Uterus (tissue), 2 donors: ENCODE measurements around the gene SLC30A7.

Source experiments
- CTCF ChIP-seq, 4 experiments: fragments of 200-600 bp in 2 of 4; fragments of 450-650 bp in 2 of 4; sonication (generic) in 2 of 4; IDR thresholded peaks; one replicate each; pipeline ENCODE4 v1.5.1; 2016 to 2019; ENCODE audit warnings: antibody characterized with exemption in 4 of 4, mild to moderate bottlenecking in 2 of 4, moderate library complexity in 1 of 4
- POLR2A ChIP-seq, 2 donors: fragments of 450-650 bp; IDR thresholded peaks; one replicate each; pipeline ENCODE4 v1.6.1; 2016; ENCODE audit warnings: antibody characterized with exemption in 2 of 2, mild to moderate bottlenecking in 1 of 2, moderate library complexity in 1 of 2

GRCh38 chr1:100847361-100848082 lies 48.4 kb upstream of the SLC30A7 start:
- TF ChIP-seq CTCF (IDR thresholded peaks at IDR 0.05) (no peak), POLR2A (IDR thresholded peaks at IDR 0.05) (no peak)
